Measurements from ENCODE around the gene LSP1. TPM values are rescaled to one million over a fixed set of nuclear protein-coding genes. Genes with fewer than 3 reads are reported as not detected.
A peak's percentile ranks its signal among the peaks of the same experiment; 100 is the strongest.

Gene LSP1
- total RNA-seq, 1 donor from 2014 or later, result 301 TPM

- H3K27me3 Mint-ChIP-seq, result peaks cover 24% of the 10 kb centered on the region
- no peak for ATAC-seq (ENCODE audit: low read depth)
- intact Hi-C loops (cut with micrococcal nuclease), result no loop called here
- no peak overlapping the region for H3K4me3 Mint-ChIP-seq
- POLR2A ChIA-PET, result no interaction called here
- TF ChIP-seq, protein P1, sequence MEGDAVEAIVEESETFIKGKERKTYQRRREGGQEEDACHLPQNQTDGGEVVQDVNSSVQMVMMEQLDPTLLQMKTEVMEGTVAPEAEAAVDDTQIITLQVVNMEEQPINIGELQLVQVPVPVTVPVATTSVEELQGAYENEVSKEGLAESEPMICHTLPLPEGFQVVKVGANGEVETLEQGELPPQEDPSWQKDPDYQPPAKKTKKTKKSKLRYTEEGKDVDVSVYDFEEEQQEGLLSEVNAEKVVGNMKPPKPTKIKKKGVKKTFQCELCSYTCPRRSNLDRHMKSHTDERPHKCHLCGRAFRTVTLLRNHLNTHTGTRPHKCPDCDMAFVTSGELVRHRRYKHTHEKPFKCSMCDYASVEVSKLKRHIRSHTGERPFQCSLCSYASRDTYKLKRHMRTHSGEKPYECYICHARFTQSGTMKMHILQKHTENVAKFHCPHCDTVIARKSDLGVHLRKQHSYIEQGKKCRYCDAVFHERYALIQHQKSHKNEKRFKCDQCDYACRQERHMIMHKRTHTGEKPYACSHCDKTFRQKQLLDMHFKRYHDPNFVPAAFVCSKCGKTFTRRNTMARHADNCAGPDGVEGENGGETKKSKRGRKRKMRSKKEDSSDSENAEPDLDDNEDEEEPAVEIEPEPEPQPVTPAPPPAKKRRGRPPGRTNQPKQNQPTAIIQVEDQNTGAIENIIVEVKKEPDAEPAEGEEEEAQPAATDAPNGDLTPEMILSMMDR (IDR thresholded peaks at IDR 0.05), result no peak
- CTCF ChIA-PET, result no interaction called here
- no peak overlapping the region for H3K27ac Mint-ChIP-seq
- no peaks in the 10 kb centered on the region for H3K9me3 Mint-ChIP-seq
- peak; percentile 13 for DNase-seq
- H3K4me1 Mint-ChIP-seq, result peaks cover 2% of the 10 kb centered on the region
- no peaks in the 10 kb centered on the region for H3K36me3 Mint-ChIP-seq (ENCODE audit: low read depth)
Measured at GRCh38 chr11:1935156-1936071, 82.5 kb downstream of the LSP1 start.

DNA sequence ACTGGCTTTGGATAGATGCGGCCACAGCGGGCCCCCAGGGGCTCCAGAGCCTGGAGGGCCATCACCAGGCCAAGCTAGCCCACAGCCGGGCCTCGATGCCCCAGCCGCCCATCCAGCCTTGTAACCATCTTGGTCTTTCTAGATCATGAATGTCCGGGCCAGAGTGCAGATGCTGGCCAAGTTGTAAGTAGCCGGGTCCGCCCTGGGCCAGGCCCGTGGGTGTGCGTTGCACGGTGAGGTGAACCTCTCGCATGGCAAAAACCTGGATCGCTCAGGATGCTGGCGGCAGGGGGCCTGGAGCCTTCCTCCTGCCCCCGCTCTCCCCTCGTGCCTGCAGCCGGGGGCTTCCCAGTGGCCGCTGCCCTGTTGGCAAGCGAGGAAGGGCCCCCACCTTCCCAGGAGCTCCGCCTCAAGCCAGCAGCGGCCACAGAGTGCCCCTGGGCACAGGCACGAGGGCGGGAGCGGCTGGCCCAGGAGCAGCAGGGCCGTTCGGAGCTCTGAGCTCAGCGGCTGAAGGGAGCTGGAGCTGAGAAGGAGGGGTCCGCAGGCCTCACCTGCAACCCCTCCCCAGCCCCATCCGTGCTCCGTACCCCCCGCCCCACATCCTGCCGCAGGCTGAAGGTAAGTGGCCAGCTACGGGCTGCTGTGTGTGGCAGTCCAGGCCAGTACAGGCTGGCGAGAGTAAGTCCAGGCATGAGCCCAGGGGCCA lies 83.3 kb downstream of the LSP1 start:
- ChIA-PET POLR2A (interaction anchor here (0.6 kb wide), 1 partner anchor 1454 kb away, joined by 7 read pairs; no protein-coding TSS in a partner anchor), CTCF (no interaction called here)
- Mint-ChIP-seq H3K4me3 (no peak overlapping the region), H3K36me3 (ENCODE audit: low read depth) (no peaks in the 10 kb centered on the region), H3K4me1 (peaks cover 2% of the 10 kb centered on the region), H3K9me3 (no peaks in the 10 kb centered on the region), H3K27me3 (peaks cover 24% of the 10 kb centered on the region), H3K27ac (no peak overlapping the region)
- TF ChIP-seq, protein P1 (IDR thresholded peaks at IDR 0.05), result no peak
- intact Hi-C loops (cut with micrococcal nuclease), result no loop called here
- ATAC-seq (ENCODE audit: low read depth), result no peak
- peak; percentile 7 for DNase-seq

DNA sequence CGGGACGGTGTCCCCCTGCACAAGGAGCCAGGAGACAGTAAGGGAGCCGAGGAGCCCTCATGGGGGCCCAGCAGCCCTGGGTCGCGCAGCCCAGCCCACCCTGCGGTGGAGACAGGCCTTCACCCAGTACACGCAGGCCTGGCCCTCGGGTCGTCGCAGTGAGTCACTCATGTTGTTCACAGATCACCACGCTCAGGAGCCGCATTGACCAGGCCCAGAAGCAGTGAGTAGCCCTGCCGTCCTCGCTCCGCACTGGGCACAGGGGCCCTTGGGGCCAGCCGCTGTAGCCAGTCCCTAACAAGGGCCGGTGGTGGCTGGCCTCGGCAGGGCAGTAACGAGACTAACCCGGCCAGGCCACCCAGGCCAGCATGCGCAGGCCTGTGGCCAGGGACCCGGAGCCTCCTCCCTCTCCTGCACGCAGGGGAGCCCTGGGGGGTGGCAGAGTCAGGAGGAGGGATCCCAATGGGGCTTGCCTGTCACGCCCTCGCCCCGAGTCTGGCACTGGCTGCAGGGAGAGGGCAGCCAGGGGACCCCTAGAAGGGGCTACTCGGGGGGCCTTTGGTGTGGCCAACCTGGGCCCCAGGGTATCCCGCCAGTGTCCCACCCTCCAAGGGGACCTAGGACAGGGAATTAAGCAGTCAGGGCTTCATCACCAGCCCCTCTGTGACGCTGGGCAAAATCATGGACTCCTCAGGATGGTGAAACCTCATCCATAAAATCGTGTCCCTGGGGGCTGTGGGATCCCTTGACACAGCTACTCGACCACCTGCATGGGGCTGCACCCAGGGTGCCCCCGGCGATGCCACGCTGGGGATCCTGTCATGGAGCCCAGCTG lies 84.1 kb downstream of the LSP1 start:
- no peak overlapping the region for H3K4me3 Mint-ChIP-seq
- POLR2A ChIA-PET, result no interaction called here
- no peaks in the 10 kb centered on the region for H3K36me3 Mint-ChIP-seq (ENCODE audit: low read depth)

GRCh38 chr11:1937616-1938342 lies 84.9 kb downstream of the LSP1 start:
- CTCF ChIA-PET, result no interaction called here
- DNase-seq, result peak; percentile 13
- H3K4me1 Mint-ChIP-seq, result peaks cover 2% of the 10 kb centered on the region
- H3K27ac Mint-ChIP-seq, result no peak overlapping the region
- H3K36me3 Mint-ChIP-seq (ENCODE audit: low read depth), result no peaks in the 10 kb centered on the region
- H3K4me3 Mint-ChIP-seq, result no peak overlapping the region
- TF ChIP-seq, protein P1 (IDR thresholded peaks at IDR 0.05), result no peak
- intact Hi-C loops (cut with micrococcal nuclease), result no loop called here
- POLR2A ChIA-PET, result no interaction called here
- H3K27me3 Mint-ChIP-seq, result peaks cover 13% of the 10 kb centered on the region
- H3K9me3 Mint-ChIP-seq, result no peaks in the 10 kb centered on the region
- ATAC-seq (ENCODE audit: low read depth), result no peak

More for the DNA sequence above, 84.1 kb downstream of the LSP1 start:
- Mint-ChIP-seq H3K27me3 (peaks cover 18% of the 10 kb centered on the region), H3K27ac (no peak overlapping the region), H3K9me3 (no peaks in the 10 kb centered on the region), H3K4me1 (peaks cover 2% of the 10 kb centered on the region)
- DNase-seq (peak; percentile 12), ATAC-seq (ENCODE audit: low read depth) (no peak)
- intact Hi-C loops (cut with micrococcal nuclease), result no loop called here
- TF ChIP-seq, protein P1 (IDR thresholded peaks at IDR 0.05), result no peak
- CTCF ChIA-PET, result no interaction called here

All from activated B cell treated with CpG ODN at 0.5 μM for 24 hours (primary cell).